GM19023 (cell line): ENCODE data around the gene ALOXE3.
A peak's percentile ranks its signal among the peaks of the same experiment; 100 is the strongest.
"Not testable (repeated sequence)": the region's sequence is repeated elsewhere in the genome, so short reads cannot be mapped to it uniquely, and the experiment has no call there.

ENCODE experiments used
- ATAC-seq: cut with Tn5 transposase; IDR thresholded peaks from one replicate; pipeline ENCODE4 v1.9.1; 2021; ENCODE audit warnings: mild to moderate bottlenecking, moderate library complexity; ENCODE audit not compliant: unreplicated experiment

The ALOXE3 gene

GRCh38 chr17:8100763-8101162 is 17.6 kb downstream of the ALOXE3 start:
- no peak for ATAC-seq

GRCh38 chr17:8100111-8100510 is 18.2 kb downstream of the ALOXE3 start:
- no peak for ATAC-seq

GRCh38 chr17:8096541-8096940 is 21.8 kb downstream of the ALOXE3 start:
- ATAC-seq: no peak

- no peak for ATAC-seq
Measured at GRCh38 chr17:8095361-8095760, 23.0 kb downstream of the ALOXE3 start.

GRCh38 chr17:8091033-8091687 is 27.2 kb downstream of the ALOXE3 start:
- ATAC-seq: no peak

- ATAC-seq: no peak
Measured at GRCh38 chr17:8089728-8090127, 28.6 kb downstream of the ALOXE3 start.

- no peak for ATAC-seq
Measured at GRCh38 chr17:8087952-8088230, 30.4 kb downstream of the ALOXE3 start.

DNA sequence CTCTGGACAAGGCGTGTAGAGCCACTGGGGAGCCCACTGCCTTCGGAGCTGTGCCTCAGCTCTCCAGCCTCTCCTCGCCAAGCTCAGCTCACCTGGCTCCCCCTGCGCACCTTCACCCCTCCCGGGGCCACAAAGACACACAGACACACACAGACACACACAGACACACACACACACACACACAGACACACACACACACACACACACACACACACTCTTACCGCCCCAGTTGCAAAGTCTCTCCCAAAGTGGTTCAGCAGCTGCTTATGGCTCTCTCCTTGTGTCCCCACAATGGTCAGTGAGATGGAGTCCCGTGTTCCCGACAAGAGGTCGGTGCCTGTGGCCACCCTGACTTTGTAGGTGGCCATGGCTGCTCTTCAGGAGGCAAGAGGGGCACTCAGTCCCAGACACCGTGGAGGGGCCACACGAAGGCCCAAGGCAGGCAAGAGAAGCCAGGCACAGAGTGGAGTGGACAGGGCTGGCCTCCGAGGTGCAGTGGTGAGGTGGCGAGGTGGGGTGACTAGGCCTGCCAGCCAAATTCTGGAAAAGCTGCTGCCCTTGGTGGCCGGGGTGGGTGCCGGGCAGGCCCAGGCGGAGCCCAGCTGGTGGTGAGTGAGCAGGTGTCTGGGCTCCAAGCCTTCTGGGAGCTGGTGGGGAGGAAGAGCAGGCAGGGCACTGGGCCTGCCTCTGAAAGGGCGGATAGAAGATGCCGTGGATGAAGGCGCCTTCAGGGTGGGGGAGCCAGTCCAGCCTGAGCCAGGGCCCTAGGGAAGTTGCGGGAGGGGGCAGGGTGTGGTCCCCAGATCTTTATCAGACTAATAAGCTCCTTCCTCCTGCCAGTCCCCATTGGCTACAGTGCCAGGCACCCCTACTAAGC is 31.0 kb downstream of the ALOXE3 start, which contains the start of gene ALOX12B:
Gene ALOX12B, minus strand, starts transcription at position 642 of the 877 bp plus-strand sequence. Its CDS starts 274 bp downstream, at position 368.
- no peak for ATAC-seq

DNA sequence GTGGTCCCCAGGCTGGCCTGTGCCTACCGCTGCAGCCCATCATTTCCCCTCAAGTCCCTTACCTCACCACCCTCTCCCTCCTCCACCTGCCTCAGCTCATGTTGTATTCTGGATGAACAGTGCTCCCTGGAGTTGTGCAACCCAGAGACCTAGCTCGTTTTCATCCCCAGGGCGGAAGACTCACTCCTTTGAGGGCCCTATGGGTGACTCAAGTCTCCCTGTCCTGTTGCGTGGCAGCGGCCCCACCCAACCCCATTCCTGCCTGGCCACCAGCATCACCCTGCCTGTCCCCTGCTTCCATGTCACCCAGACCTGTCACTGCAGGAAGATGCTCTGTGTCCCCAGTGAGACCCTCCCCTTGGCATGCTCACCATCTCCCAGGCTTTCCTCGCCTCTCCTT is 34.1 kb downstream of the ALOXE3 start:
- ATAC-seq: no peak

DNA sequence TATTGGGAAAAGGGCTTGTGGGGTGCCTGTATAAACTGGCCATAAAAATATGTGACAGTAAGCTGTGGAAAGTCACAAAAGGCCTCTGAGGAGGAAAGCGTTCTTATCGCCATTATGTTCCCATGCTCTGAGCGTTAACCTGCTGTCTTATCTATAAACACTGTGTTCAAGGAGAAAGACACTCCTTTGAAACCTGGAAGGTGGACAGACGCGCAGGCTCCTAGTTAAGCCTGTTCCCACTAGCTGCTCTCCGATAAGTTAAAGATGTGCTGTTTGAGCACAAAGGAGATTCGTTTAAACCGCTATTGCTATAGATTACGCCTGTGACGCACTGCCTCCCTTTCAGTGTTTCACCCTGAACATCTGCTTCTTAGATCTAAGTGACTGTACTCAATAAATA is 36.0 kb downstream of the ALOXE3 start:
- no peak for ATAC-seq

- no peak for ATAC-seq
Measured at GRCh38 chr17:8081876-8082275, 36.4 kb downstream of the ALOXE3 start.

GRCh38 chr17:8080799-8081219 is 37.5 kb downstream of the ALOXE3 start:
- no peak for ATAC-seq

DNA sequence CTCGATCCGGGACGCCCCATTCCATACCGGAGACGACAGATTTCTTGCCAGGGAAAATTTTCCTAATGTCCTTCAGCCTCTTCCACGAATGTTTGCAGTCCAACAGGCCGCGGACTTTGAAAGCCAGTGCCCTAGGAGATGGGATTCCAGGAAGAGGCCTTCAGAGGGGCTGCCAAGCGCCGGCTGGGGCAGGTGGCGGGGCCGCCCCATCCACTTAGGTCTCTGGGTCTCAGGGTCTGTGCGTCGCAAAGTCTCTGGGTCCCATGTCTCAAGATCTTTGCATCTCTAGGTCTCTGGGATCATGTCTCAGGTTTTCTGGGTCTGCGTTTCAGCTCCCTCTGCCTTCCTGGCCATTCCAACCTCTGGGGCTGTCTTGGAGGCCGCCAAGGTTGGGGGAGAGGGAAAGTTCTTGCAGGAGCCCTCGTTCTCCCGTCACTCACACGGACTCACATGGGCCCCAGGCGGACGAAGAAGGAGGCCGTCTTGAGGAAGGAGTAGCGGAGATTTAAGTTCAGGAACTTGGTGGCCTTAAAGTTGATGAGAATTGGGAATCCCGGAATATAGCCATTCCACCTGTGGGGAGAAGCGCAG is 38.0 kb downstream of the ALOXE3 start:
- no peak for ATAC-seq

DNA sequence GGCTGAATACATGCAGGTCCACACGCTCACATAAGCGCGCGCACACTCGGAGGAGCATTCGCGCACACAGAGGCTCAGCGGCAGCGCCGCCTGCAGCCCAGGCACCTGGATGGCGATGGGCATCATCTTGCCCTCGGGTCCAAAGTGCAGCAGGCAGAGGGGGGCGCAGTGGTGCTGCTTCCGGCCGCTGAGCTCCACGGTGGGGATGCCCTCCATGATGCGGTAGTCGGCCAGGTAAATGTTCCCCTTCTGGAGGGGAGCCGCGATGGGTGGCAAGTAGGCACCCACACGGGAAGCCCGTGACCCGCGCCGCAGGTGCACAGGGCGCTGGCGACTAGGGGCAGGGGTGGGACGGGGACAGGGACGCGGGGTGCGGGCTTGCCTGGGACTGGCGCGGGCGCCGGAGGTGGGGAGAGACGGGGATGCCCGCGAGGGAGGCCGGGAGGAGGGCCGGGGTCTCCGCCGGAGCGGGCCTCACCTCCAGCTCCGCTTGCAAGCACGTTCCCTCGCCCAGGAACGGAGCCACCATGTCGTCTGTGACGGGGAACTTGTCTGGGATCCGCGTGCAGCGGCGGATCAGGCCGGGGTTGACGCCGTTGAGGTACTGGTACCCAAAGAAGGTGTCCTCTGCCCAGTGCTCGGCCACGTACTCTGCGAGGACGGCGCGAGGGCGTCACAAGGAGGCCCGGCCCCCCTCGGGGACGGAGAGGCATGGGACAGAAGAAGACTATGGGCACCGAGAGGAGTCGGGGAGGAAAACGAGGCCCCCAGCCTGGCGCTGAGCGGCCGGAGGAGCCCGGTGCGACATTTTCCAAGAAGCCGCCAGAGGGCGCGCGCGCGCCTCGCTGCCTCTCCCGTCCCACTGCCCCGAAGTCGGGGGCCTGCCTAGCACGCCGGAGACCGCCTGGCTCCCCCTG is 38.8 kb downstream of the ALOXE3 start:
- ATAC-seq: peak; percentile 79

- not testable (repeated sequence) for ATAC-seq
Measured at GRCh38 chr17:8077939-8078338, 40.4 kb downstream of the ALOXE3 start.

DNA sequence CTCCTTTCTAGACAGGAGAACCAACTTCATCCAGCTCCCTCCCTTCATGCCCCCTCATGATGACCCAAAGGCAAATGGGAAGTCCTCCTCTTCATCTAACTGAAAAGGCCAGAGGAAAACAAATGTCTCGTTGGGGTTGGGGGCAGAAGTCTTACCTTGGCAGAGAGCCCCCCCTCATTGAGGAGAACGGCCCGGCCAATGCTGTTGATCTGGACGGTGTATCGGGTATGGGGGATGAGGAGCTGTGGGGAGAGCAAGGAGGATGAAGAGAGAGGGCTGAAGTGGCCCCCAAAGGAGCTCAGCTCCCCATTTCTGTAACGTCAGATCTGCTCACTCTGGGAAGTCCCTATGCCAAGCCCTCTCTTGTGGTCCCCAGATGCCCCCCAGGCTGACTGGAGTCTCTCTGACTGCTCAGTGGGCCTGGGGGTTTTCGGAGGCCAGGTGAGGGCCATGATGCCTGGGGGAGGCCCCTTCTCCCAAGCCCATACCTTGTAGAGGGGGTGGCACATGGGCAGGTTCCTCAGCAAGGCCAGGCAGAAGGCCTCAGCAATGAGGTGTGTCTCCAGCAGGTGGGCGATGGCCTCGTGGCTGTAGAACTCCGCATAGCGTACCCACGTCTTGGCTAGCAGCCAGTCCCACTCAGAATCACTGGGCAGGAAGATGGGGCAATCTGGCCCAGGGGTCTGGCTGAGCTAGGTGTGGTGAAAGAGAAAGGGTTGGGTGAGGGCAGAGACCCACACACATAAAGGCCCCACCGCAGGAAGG is 41.6 kb downstream of the ALOXE3 start:
- no peak for ATAC-seq

DNA sequence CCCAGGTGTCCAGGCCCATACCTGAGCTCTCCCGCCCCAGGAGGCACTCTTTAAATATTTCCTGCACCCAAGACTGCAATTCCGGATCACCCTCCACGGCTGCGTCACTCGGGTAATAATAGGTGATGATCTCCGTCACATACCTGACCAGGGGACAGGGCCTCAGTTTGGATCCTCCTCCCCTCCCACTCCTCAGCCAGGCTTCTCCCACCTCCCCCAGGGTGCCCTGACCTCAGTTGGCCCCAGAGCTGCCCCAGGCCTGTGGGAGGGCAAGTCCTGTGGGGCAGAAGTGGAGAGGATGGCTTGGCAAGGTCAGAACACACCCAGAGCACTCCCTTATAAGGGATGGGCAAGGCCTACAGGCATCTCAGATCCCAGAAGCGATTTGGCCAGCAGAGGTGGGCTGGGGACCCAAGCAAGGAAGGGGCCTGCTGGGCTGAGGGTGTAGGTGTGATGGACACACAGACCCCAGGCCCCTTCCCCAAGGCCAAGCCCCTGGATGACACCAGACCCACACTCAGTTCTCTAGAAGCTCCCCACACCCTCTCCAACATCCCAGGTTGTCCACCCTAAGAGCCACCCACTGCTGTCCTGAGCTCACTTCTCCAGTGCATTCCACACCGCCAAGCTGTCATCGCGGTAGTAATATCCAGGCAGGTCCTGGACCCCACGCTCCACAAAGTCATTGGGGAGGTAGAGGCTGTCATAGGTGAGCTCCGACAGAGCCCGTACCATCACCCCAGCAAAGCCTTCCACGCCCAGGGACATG is 42.6 kb downstream of the ALOXE3 start:
- no peak for ATAC-seq

GRCh38 chr17:8075081-8075480 is 43.2 kb downstream of the ALOXE3 start:
- no peak for ATAC-seq

DNA sequence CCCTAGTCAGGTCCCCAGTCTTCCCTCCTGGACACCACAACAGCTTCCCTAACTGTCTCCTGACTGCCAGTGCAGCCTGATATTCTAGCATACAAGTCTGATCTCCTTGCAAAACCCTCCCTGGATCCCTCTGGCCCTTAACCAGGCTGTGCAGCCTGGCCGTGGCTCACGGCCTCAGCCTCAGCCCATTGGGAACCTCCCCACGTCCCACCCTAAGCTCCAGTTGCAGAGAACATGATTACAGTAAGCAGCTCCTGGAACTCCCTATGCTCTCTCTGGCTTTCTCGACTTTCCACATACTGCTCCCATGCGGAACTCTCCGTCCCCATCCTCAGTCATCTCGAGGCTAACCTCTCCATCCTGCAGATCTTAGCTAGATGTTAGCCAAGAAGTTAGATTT is 43.8 kb downstream of the ALOXE3 start:
- ATAC-seq: no peak
